GM21576 (cell line): ENCODE results near the gene MEF2A.
"Not testable (repeated sequence)": the region's sequence is repeated elsewhere in the genome, so short reads cannot be mapped to it uniquely, and the experiment has no call there.

Source experiments
- ATAC-seq: cut with Tn5 transposase; IDR thresholded peaks from one replicate; pipeline ENCODE4 v1.9.1; 2021; ENCODE audit warnings: mild to moderate bottlenecking, moderate library complexity; ENCODE audit not compliant: unreplicated experiment

MEF2A gene

DNA sequence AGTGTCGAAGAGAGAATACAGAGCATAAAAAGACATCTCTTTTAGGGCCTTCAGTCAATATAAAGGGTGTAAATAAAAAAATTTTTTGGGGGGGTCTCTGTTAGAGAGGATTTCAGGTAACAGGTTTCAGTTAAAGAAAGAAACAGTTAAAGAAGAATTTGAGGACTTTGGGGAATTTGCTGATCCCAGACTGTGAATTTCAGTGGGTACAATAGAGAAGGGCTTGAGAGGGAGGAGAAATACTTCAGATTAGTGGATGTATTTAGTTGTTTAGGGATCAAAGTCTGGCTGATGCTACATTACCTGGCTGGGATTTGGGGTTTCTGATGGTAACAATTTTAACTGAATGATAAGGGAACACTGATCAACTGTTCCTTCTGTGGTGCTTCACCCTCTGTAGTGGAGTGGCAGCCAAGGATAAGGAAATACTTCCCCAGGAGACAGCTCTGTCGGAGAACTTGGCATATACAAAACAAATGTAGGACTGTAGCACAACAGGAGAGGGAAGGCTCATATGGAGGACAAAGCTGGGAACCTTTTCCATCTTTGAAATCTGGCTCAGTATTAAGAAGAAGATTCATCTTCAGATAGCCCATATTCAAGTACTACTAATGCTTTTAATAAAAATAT, 79.2 kb downstream of the MEF2A start:
- ATAC-seq = no peak

GRCh38 chr15:99645543-99645935, 79.8 kb downstream of the MEF2A start:
- no peak for ATAC-seq

DNA sequence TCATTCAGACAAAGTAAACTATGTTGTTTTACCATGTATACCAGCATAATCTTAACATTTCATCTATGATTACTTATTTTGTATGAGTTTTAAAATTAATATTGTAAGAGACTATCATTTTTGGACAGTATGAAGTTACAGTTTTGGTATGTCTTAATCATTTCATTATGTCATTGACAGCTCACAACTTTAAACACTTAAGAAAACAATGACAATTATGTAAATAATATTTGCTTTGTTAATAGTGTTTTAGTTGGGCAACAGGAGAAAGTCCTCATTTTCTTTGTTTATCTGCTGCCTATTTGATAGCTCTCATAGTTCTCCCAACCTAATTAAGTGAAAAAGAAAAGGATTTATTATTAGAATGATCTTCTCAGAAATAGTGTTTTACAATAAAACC, 80.2 kb downstream of the MEF2A start:
- no peak for ATAC-seq

GRCh38 chr15:99651023-99651807, 85.4 kb downstream of the MEF2A start:
- no peak for ATAC-seq

GRCh38 chr15:99656205-99656604, 90.4 kb downstream of the MEF2A start:
- no peak for ATAC-seq

DNA sequence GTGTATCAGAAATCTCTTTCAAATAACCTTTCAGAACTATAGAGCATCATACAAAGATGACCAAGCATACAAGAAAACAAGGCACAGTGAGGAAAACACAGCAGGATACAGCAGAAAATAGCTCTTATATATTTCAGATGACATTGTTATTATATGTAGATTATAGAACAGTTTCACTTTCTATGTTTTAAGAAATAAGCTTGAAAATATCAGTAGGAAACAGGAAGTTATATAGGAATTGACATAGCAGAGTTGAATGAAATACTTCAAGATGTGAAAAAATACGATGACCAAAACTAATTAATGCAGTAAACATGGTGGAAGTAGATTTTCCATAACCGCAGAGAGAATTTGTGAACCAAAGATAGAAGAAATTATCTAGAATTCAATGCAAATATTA, 92.2 kb downstream of the MEF2A start:
- ATAC-seq = no peak

- ATAC-seq = no peak
These were observed 97.1 kb downstream of the MEF2A start for GRCh38 chr15:99662903-99663302.

DNA sequence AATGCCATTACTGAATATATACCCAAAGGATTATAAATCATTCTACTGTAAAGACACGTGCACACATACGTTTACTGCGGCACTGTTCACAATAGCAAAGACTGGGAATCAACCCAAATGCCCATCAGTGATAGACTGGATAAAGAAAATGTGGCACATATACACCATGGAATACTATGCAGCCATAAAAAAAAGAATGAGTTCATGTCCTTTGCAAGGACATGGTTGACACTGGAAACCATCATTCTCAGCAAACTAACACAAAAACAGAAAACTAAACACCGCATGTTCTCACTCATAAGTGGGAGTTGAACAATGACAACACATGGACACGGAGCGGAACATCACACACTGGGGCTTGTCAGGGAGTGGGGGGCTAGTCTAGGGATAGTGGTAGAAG, 100.3 kb downstream of the MEF2A start:
- ATAC-seq = not testable (repeated sequence)

DNA sequence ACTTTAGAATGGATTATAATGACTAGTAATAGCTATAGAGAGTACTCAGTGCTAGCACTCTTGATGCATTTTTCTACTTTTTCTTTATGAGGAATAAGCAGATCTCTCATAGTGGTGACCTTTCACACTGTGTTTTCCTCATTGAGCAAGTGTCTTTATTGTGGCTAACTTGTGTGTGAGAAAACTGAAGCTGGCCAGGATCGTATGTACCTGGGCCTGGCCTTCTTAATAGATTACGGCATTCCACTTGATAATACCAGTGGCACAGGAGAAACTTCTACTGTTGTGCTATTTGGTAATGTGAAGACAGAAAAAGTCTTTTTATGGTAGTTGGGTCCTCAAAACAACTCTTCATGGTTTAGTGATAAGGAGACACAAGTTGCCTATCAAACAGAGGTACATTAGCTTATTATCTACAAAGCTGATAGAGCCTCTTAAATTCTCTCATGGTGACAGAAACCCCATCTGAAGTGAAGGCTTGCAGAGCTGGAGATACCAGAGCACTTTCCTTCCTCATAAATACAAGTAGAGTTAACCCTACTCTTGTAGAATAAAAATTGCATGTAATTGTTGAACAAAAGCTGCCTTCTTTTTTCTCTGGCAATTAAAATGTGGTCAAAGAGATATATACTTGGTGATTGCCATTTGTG, 102.9 kb downstream of the MEF2A start:
- ATAC-seq = no peak

DNA sequence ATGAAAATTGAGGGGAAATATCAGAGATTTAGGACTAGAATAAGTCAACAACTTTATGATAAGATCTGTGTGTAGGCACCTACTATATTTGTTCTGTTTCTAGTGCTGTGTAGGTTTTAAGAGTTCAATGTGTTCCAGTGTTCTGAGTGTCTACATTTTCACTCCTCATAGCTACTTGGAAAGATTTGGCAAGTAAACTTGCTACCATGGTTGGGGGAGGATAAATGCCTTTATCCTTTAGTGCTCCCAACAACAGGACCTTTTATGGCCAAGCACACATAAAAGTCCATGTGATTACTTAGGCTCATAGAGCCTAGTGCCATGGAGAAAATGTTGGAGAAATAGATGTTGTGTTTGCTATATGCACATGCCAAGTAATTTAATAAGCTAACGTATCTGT, 103.5 kb downstream of the MEF2A start:
- ATAC-seq = no peak

DNA sequence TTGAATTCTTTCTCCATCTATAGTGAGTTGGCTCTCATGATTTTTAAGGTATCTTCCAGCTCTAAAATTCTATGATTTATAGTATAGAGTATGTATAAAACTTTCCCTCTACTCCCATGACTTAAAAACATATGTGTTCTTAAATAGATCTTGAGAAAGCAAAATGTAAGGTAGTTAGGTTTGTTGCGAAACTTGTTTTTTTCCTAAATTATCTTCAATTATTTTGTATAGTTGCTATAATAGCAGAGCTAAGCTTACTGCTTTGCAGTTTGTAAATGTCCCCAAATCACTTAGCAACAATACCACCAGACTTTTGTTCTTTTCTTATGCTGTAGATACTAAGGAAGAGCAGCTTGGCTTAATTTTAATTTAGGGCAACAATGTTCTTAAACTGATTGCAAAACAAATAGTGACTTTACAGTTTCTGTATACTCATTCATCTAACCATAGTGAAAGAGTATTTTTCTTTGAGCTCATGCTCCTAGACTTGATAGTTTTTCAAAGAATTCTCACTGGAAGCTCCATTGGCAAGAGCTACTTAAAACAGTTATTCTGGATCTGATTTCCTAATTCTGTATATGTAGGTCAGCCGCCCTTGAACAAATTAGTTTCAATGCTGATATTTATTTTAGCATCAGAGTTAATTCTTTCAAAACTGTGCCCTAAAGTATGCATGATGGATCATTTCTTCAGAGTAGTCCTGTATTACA, 106.3 kb downstream of the MEF2A start:
- ATAC-seq = no peak

- ATAC-seq = no peak
These were observed 107.3 kb downstream of the MEF2A start for GRCh38 chr15:99673111-99673510.

DNA sequence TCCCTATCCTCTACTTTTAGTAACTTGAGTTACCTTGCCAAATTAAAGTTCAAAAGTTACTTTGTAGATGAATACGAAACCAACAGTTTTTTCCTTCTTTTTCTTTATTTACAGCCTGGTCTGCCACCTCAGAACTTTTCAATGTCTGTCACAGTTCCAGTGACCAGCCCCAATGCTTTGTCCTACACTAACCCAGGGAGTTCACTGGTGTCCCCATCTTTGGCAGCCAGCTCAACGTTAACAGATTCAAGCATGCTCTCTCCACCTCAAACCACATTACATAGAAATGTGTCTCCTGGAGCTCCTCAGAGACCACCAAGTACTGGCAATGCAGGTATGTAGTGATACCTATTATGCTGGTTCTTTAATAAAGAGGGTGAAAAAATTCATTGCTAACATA, 108.5 kb downstream of the MEF2A start:
- ATAC-seq = no peak

GRCh38 chr15:99677540-99678134, 111.9 kb downstream of the MEF2A start:
- peak; percentile 69 for ATAC-seq

DNA sequence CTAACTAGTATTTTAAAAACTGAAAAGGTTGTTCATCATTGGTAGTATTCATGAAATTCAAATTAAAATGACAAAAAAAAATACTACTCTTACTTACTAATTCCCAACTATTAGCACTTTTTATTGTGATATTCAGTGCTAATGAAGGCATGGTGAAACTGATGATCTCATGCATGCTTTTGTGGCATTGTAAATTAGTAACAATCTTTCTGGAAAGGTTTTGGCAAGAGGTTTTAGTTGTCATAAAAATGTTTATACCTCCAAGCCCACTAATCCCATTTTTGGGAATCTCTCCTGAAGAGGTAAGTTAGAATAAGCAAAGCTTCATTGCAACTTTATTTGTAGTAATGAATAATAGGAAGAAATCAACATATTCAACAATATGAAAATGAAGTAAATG, 114.5 kb downstream of the MEF2A start:
- ATAC-seq = no peak

DNA sequence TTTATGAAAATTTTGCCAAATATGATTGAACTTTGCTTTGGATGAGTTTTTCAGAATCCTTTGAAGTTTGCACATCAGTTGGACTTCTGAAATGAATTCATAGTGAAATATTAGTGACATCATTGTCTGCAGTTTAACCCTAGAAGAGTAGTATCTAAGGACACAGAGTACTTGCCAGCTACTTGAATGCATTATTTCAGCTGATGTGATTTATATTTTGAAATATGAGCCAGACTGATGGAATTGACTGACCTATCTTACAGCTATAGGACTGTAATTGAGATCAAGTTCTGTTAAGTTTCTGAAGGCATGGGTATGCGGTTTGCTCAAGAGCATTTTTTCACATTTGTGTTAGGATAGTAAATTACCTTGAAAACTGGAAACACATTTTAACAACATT, 116.2 kb downstream of the MEF2A start:
- ATAC-seq = no peak

GRCh38 chr15:99682455-99682854, 116.7 kb downstream of the MEF2A start:
- no peak for ATAC-seq

- no peak for ATAC-seq
These were observed 117.4 kb downstream of the MEF2A start for GRCh38 chr15:99683000-99683670.

- no peak for ATAC-seq
These were observed 120.5 kb downstream of the MEF2A start for GRCh38 chr15:99686290-99686689.

DNA sequence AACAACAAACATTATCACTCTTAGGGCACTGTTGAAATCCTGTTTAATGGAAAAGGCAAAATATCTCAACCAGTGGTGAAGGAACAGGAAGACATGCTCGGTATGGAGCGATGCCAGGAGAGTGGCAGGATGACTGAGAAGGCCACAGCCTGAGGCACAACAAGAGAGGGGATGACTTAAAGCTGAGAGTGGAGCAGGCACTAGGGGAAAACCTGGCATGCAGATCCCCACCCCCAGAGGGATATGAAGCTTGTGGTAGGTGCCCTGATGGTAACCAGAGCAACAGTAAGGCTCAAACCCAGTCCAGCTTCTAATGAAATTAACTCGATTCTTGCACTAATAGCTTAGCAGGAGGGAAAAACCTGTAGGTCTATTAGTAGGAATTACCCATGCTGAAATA, 127.0 kb downstream of the MEF2A start:
- no peak for ATAC-seq

DNA sequence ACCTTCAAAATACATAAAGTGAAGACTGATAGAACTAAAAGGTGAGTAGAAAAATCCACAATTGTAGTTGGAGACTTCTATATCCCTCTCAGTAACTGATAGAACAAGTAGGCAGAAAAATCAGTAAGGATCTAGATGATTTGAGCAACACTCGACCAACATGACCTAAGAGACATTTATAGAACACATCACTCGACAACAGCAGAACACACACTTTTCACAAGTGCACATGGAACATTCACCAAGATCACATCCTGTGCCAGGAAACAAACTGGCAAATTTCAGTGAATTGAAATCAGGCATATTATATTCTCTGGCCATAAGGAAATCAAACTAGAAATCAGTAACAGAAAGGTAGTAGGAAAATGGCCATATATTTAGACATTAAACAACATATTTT, 130.3 kb downstream of the MEF2A start:
- no peak for ATAC-seq
